Coronary artery (tissue), 2 donors: ENCODE data around the gene SLC45A2.

Source experiments
- DNase-seq: peaks from one replicate; pipeline ENCODE4 v3.0.0-alpha.2; 2017; ENCODE audit warnings: low spot score
- H3K27ac ChIP-seq, 2 donors: fragments of 200-600 bp; sonication (generic); one replicate each; pipeline ENCODE4 v1.5.1; 2016 to 2019
- H3K4me3 ChIP-seq: fragments of 200-600 bp; sonication (generic); 2 replicates; pipeline ENCODE4 v1.5.1; 2016; ENCODE audit warnings: mild to moderate bottlenecking, moderate library complexity
- CTCF ChIP-seq: fragments of 200-600 bp; sonication (generic); IDR thresholded peaks from one replicate; pipeline ENCODE4 v1.5.1; 2019; ENCODE audit warnings: antibody characterized with exemption

SLC45A2 gene

GRCh38 chr5:33937017-33937706, 47.3 kb downstream of the SLC45A2 start:
- DNase-seq: no peak
- no peak overlapping the region for H3K27ac ChIP-seq
- no peak for TF ChIP-seq CTCF
- H3K4me3 ChIP-seq: peak overlapping the region; percentile 66

GRCh38 chr5:33936381-33937016, 48.0 kb downstream of the SLC45A2 start, which contains the start of gene RXFP3:
TSS of gene RXFP3 (plus strand) at chr5:33936386. CDS start at chr5:33936741, 355 bp downstream.
- TF ChIP-seq CTCF: no peak
- no peak for DNase-seq
- H3K4me3 ChIP-seq: peak within 1 kb of the TSS; percentile 66

GRCh38 chr5:33936004-33936380, 48.5 kb downstream of the SLC45A2 start:
- H3K4me3 ChIP-seq: peak overlapping the region; percentile 66
- no peak overlapping the region for H3K27ac ChIP-seq
- no peak for DNase-seq
- TF ChIP-seq CTCF: no peak

More at GRCh38 chr5:33936381-33937016, 48.0 kb downstream of the SLC45A2 start, which contains the start of gene RXFP3:
- H3K27ac ChIP-seq: no peak within 1 kb of the TSS

- Histone ChIP-seq H3K4me3 (no peak overlapping the region), H3K27ac (no peak overlapping the region)
- no peak for TF ChIP-seq CTCF
- DNase-seq: no peak
Observed at GRCh38 chr5:33934176-33934575, 50.3 kb downstream of the SLC45A2 start.

DNA sequence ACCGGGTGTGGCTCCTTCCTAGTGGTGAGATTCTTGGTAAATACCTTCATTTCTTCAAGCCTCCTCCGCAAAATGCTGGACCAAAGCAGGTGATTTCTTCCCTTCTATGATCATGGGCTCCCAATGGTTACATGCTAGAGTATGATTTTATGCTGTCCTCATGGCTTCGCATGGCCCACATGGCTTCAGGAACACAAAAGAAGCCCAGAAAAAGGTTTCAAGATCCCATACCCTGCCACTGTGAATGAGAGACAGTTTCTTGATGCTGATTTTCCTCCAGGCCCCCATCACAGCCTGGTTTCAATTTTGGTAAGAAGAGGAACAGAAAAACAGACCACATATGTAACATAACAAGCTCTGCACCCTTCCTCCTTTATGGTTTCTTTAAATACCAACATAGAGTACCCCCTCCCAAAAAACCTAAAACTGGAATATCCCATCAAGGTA, 50.7 kb downstream of the SLC45A2 start:
- Histone ChIP-seq H3K27ac (no peak overlapping the region), H3K4me3 (no peak overlapping the region)
- TF ChIP-seq CTCF: no peak
- no peak for DNase-seq

GRCh38 chr5:33931136-33931535, 53.4 kb downstream of the SLC45A2 start:
- no peak for TF ChIP-seq CTCF
- Histone ChIP-seq H3K27ac (no peak overlapping the region), H3K4me3 (no peak overlapping the region)
- no peak for DNase-seq
